GM21528 (cell line): ENCODE measurements around the gene FES.
"Not testable (repeated sequence)": the region's sequence is repeated elsewhere in the genome, so short reads cannot be mapped to it uniquely, and the experiment has no call there.

ENCODE experiments used
- ATAC-seq: cut with Tn5 transposase; IDR thresholded peaks from one replicate; pipeline ENCODE4 v1.9.1; 2021; ENCODE audit warnings: mild to moderate bottlenecking, moderate library complexity; ENCODE audit not compliant: unreplicated experiment, low FRiP score

Gene FES

DNA sequence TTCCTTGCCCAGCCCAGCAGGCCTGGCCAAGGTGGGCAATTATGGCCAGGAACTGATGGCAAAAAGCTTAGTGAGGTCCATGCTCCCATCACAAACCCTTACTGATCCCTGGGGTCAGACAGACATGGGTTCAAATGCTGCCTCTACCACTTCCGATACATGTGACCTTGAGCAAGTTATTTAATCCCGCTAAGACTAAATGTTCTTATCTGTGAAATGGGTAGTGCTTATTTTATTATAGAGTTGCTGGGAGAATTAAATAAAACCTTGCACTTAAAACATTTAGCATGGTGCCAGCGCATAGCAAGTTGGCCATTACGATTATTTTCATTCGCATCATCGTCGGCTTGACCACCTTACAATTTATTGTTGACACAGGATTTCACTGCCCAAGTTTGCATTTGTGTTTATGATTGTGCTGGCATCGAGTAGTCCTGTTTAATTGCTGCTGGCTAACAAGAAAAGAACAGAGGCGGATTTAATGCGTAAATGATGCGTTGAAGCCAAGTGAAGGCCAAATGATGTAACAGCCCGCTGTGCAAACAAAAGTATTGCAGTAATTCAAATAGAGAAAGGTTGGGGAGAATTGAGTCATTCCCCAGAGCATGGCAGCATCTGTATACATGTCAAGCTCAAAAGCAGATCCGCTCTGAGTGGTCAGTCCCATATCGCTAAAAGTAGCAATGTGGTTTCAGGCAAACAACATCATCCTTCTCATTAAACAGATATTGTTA is 23.2 kb upstream of the FES start:
- ATAC-seq = no peak

DNA sequence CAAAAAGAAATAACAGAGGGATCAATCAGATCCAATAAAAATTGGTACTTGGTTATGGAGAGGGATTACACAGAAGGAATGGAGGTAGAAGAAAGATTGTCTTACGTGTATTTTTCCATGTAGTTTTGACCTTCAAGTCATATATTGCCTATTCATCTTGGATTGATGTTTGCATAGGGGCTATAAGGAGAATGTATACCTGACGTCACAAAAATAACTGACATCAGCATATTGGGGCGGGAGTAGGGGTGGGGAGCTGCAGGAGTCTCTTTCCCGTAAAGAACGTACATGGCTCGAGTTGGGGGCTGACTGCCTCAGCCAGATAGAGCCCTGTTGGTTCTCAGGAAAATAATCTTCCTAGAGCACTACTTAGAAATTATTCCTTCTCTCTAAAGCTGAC is 21.8 kb upstream of the FES start:
- no peak for ATAC-seq

DNA sequence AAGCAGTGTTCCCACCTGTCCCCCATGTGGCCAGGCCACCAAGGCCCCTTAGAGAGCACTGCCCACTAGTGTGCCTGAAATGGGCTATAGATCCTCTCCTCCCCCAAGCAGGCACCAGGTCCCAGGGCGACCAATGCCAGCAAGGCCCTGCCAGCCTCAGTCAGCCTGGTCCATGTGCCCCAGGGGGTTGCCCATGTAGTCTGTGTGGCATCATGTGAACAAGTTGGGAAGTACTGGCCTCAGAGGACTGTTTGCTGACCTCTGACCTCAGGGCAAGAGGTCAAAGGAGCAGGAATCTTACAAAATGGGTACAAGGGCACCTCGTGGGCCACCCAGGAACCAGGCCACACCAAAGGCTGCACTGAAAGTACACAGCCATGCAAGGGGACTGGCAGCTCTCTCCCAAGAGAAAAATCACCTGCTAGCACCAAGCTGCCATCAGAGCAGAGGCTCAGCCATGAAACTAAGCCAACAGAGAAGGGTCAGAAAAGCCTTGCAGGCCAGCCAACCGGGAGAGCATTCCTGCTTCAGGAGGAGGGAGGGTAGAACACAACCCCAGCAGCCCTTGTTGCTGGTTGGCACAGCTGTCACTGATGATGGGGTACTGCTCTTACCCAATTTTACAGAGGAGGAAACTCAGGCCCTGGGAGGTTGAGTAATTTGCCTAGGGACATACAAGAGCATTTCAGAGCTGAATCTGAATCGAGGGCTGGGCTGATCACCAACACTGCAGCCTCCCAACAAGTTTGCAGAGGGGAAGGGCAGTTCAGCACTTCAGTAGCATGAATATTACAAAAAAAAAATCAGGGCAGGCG is 21.1 kb upstream of the FES start:
- ATAC-seq = no peak

DNA sequence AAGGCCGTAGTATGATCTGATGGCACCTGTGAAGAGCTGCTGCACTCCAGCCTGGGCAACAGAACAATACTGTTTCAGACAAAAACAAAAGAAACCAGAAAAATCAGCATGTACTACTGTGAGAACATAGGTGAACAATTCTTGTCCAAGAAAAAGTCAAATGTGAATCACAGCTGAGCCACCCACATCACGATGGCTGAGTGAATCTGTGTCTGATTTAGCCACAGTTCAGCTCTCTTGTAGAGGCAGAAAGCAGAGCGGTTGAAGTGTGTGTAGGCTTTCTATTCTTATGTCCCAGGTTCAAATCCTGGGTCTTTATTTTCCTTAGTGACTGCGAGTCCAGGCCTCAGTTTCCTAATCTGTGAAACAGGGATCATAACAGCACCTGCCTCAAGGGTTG is 20.3 kb upstream of the FES start:
- no peak for ATAC-seq

GRCh38 chr15:90864507-90864906 is 19.8 kb upstream of the FES start:
- ATAC-seq = no peak

DNA sequence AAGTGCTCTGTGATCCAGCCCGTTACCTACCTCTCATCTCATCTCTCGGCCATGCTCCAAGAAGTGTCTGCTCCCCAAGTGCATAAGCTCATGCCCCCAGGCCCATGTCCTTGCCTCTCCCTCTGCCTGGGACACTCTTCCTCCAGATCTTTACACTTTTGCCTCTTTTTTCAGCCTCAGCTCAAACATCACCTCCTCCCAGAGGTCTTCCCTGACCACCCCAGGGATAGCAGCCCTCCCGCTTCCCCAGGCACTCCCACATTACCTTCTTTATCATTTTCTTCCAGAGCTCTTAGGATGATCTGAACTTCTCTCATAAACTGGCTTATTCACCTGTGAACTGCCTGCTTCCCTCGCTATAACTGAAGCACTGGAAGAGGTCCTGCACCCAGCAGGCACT is 18.6 kb upstream of the FES start:
- ATAC-seq = no peak

GRCh38 chr15:90866161-90866715 is 18.1 kb upstream of the FES start:
- ATAC-seq = no peak

GRCh38 chr15:90866800-90867199 is 17.5 kb upstream of the FES start:
- ATAC-seq = no peak

DNA sequence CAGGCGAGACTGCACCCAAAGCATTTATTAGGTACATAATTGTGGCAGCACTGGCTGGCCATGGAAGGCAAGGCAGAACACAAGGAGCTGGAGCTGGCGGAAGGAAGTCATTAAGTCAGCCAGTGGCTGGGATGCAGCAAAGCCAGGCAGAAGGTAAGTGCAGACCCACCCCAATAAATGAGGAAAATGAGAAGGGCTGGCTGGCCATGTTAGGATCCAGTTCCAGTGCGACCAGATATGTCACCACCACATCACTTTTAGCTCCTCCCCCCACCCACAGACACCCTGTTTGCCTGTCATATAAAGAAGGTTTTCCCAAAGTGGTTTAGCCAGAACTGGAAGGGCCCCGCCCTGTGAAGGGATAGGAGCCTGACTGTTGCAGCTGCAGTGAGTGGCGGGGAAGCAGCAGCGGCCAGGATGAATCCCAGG is 16.0 kb upstream of the FES start, which contains the start of gene FURIN:
Gene FURIN, plus strand, starts transcription at position 328 of the 429 bp plus-strand sequence. CDS start 7,153 bp downstream, outside the sequence.
- ATAC-seq = no peak

GRCh38 chr15:90869140-90869541 is 15.2 kb upstream of the FES start:
- ATAC-seq = no peak

DNA sequence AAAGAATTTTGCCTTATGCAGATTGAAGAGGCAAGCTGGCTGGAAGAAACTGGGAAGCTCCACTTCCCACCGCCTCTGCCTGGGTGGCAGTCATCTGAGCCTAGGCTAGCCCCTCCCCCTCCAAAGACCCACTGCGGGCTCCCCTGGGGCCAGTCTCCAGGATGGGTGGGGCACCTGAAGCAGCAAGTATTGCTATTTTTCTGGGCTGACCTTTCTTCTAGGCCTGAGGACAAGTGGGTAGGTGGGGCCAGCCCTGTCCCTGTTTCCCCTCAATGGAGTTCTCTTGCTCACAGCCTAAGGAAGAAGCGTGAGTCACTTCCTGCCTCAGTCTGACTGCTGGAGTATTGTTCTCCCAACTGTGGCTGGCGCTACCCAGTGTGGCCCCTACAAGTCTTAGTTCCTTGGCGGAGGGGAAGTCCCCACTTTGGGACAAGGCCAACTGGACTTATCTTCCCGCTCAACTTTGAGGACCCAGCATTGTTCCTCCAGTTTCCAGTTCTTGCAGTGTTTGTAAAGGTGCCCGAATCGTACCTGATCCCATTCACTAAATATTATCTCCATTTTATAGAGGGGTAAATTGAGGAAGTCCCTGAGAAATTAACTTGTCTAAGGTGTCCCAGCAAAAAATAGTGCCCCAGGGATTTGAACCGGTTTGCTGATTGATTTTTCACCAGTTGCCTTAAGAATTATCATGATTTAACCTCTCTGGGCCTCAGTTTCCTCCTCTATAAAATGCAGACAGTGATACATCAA is 14.5 kb upstream of the FES start:
- ATAC-seq = no peak

DNA sequence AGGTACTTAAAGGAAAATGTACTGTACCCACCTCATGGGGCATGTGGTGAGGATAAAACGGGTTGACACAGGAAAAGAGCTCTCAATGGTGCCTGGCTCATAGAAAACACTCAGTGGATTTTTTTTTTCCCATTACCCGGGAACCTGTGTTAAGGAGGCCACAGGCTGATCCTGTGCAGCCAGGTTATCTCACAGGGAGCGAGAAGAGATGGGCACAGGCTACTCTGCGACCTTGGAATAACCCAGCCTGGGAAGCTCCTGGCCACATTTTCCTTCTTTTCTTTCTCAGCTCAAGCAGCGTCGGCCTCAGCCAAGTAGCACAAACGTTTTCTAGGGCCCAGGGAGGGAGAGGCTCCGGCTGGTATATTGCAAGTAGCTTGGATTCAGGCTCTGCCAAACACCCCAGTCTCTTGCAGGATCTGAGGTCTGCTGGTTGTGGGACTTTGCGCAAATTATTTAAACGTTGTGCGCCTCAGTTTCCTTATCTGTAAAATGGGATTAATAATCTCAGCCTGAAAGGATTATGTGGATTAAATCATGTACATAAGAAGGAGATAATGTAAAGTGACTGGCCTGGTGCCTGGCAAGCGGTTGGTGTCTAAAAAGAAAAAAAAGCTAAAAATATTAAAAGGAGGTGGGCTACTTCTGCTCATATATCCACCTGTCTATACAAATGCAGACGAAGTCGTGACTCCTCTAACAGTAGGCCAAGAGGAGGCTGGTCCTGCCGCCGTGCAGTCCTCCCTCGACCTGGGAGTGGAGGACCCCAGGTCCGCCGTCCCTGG is 13.8 kb upstream of the FES start:
- ATAC-seq = no peak

- no peak for ATAC-seq
Observed at GRCh38 chr15:90871139-90871715, 13.1 kb upstream of the FES start.

DNA sequence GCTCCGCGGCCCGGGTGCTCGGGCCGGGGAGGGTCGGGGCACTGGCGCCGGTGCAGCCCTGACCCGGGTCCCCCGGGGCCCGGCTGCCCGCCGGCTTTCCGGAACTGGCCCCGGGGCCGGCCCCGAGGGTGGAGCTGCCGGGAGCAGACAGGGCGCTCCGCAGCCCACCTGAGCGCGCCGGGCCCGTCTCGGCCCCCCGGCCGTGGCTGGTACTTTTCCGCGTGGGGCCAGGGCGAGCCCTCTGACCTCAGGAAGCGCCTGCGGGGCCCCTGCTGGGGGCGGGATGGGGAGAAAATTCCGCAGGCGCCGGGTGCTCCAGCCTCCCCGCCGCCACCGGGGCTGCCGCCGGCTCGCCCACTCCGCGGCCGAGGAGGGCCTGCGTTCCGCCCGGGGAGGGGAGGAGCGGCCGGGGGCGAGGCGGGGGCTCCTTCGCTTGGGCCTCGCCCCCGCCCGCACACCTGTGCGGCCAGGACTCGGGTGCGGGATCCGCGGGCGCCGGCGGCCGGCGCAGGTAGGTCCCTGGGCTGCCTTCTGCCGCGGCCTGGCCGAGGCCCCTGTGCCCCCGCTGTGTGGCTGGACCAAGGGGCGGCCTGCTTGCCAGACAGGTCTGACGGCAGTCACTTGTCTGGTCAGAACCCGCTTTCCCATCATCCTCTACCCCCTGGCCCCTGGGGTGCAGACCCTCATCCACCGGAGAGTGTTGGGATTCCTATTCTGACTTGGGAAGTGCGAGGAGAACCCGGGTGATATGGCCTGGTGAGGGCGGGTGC is 12.4 kb upstream of the FES start:
- no peak for ATAC-seq

DNA sequence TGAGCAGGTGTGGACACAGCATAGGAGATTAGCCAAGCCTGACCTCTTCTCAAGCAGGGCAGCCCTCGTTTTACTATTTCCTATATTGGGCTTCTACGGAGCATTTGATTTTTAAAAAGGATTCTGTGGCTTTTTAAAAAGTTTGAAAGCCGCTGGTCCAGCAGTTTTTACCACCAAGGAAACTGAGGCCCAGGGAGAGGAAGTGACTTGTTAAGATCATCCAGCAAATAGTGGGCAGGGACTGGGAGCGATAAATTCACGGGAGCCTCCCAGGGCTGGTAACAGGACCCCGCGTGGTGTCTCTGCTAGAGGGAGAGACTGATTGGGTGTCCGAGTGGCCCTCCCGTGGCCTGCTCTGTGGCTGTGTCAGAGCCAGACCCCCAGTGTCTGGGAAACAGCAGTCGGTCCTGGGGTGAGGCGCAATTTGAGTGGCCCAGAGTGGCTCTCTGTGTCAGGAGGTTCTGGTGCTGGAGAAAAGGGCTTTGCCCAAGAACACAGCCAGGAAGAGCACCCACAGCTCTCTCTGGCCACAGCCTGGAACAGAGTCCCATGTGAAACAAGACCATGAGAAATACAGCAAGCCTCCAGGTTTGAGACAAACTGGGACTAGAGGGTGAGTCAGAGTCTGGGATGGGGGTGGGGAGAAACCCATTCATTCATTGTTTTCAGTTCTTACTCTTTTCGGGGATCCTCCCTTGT is 11.7 kb upstream of the FES start:
- ATAC-seq = no peak

DNA sequence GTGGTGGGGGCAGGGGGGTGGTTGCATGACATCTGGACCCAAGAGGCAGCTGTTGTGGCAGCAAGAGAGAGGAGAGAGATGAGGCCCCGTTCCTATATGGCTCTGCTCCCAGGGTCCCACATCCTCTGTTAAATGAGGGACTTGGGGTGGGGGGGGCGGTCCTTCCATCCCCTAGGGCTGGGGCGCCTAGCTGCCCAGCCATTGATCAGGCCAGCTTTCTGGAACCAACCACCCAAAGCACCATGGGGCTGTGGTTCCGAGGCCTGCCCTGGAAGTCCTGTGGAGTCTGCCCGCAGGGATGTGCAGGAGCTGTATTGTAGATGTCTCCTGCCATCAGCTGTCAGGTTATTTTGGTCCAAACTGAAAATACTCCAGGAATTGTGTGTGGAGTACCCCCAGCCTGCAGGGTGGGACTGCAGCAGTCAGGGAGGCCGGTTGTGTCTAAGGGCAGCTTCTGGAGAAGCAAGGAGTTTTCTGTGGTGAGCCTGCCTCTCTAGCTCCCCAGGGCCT is 10.8 kb upstream of the FES start:
- ATAC-seq = no peak

DNA sequence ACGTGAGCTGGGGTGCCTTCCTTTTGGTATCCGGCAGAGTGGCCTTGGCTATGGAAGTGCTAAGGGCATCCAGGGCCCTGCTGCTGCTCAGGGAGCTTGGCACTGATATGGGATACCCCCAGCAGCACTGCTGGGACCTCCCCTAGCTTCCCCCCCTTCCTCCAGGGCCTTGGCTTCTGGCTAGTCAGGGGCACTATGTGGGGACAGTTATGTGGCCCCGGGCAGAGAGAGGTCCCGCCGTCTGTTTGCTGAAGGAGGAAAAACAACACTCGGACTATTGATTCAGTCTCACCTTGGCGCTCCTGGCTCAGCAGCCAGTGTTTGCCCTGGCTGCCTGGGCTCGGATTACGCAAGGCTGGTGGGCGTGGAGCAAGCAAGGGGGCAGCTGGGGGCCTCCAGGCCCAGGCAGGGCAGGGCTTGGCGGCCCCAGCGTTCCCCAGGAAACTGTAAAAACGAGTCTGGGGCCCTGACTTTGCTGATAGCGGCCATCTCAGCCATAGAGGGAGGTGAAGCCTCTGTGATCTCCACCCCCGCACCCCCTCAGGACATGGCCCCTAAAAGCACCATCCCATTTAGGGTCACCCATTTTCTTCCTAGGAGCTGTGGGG is 10.2 kb upstream of the FES start:
- no peak for ATAC-seq

- not testable (repeated sequence) for ATAC-seq
Observed at GRCh38 chr15:90874986-90875385, 9.3 kb upstream of the FES start.
